ENCODE results near the gene ADGRL1.

ADGRL1 gene

DNA sequence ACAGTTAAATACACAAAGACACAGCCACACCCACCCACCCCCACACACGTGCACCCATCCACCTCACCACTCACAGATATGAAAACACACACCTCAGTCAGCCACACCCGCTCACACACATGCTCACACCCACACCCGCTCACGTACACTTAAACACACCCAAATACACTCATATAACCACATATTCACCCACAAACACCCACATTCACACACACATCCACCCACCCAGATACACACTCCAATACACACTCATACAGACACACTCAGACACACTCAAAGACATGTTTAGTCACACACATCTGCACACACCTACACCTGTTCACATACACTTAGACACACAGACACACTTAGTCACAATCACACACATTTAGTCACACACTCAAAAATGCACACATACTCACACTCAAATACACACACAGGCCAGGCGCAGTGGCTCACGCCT is 30.6 kb downstream of the ADGRL1 start:
- Histone ChIP-seq H3K27me3 (ENCODE audit: insufficient read depth, poor library complexity, severe bottlenecking) (no peaks in the 10 kb centered on the region), H3K4me3 (ENCODE audit: severe bottlenecking) (no peak overlapping the region), H3K9me3 (ENCODE audit: severe bottlenecking) (no peaks in the 10 kb centered on the region), H3K27ac (ENCODE audit: poor library complexity, severe bottlenecking) (no peak overlapping the region), H3K36me3 (ENCODE audit: low read depth) (no peaks in the 10 kb centered on the region), H3K4me1 (ENCODE audit: insufficient read depth, poor library complexity, severe bottlenecking) (no peaks in the 10 kb centered on the region)
- TF ChIP-seq, protein P1, sequence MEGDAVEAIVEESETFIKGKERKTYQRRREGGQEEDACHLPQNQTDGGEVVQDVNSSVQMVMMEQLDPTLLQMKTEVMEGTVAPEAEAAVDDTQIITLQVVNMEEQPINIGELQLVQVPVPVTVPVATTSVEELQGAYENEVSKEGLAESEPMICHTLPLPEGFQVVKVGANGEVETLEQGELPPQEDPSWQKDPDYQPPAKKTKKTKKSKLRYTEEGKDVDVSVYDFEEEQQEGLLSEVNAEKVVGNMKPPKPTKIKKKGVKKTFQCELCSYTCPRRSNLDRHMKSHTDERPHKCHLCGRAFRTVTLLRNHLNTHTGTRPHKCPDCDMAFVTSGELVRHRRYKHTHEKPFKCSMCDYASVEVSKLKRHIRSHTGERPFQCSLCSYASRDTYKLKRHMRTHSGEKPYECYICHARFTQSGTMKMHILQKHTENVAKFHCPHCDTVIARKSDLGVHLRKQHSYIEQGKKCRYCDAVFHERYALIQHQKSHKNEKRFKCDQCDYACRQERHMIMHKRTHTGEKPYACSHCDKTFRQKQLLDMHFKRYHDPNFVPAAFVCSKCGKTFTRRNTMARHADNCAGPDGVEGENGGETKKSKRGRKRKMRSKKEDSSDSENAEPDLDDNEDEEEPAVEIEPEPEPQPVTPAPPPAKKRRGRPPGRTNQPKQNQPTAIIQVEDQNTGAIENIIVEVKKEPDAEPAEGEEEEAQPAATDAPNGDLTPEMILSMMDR (IDR thresholded peaks at IDR 0.05; ENCODE audit: poor library complexity, severe bottlenecking) = no peak
- ATAC-seq (ENCODE audit: low read depth) (no peak), DNase-seq (ENCODE audit: low spot score) (no peak)

DNA sequence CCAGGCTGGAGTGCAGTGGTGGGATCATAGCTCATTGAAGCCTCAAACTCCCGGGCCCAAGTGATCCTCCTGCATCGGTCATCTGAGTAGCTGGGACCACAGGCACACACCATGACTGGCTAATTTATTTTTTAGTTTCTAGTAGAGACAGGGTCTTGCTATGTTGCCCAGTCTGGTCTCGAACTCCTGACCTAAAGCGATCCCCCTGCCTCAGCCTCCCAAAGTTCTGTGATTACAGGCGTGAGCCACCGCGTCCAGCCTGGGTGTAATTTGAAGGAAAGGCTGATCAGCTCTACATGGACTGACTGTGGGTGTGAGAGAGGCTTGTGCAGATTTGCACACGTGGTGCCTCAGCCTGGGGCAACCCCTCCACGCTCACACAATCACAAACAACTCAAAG is 31.1 kb downstream of the ADGRL1 start:
- Histone ChIP-seq H3K36me3 (ENCODE audit: low read depth) (no peaks in the 10 kb centered on the region), H3K4me3 (ENCODE audit: severe bottlenecking) (no peak overlapping the region), H3K27me3 (ENCODE audit: insufficient read depth, poor library complexity, severe bottlenecking) (no peaks in the 10 kb centered on the region), H3K9me3 (ENCODE audit: severe bottlenecking) (no peaks in the 10 kb centered on the region), H3K27ac (ENCODE audit: poor library complexity, severe bottlenecking) (no peak overlapping the region), H3K4me1 (ENCODE audit: insufficient read depth, poor library complexity, severe bottlenecking) (no peaks in the 10 kb centered on the region)
- DNase-seq (ENCODE audit: low spot score) (no peak), ATAC-seq (ENCODE audit: low read depth) (no peak)
- TF ChIP-seq, protein P1 (IDR thresholded peaks at IDR 0.05; ENCODE audit: poor library complexity, severe bottlenecking) = no peak

DNA sequence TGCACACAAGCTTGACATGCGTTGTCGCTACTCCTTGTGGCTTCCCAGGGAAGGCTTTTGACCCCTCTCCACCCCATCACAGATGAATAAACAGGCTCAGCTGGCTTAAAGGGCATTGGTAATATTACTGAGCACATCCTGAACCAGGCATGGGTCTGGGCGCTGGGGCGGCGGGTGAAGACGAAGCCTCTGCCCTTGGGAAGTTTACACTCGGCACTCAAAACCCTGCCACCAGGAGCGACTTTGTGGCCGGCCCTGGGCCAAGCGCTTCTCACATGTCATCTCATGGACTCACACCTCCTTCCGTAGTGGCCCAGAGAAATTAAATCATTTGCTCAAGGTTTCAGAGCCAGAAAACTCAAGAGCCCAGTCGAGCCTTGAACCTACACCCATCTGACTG is 37.0 kb downstream of the ADGRL1 start:
- H3K4me1 ChIP-seq (ENCODE audit: insufficient read depth, poor library complexity, severe bottlenecking) = no peaks in the 10 kb centered on the region
- no peaks in the 10 kb centered on the region for H3K9me3 ChIP-seq (ENCODE audit: severe bottlenecking)
- DNase-seq (ENCODE audit: low spot score) (no peak), ATAC-seq (ENCODE audit: low read depth) (no peak)
- H3K4me3 ChIP-seq (ENCODE audit: severe bottlenecking) = no peak overlapping the region
- TF ChIP-seq, protein P1 (IDR thresholded peaks at IDR 0.05; ENCODE audit: poor library complexity, severe bottlenecking) = no peak
- H3K36me3 ChIP-seq (ENCODE audit: low read depth) = no peaks in the 10 kb centered on the region
- no peaks in the 10 kb centered on the region for H3K27me3 ChIP-seq (ENCODE audit: insufficient read depth, poor library complexity, severe bottlenecking)
- no peak overlapping the region for H3K27ac ChIP-seq (ENCODE audit: poor library complexity, severe bottlenecking)

DNA sequence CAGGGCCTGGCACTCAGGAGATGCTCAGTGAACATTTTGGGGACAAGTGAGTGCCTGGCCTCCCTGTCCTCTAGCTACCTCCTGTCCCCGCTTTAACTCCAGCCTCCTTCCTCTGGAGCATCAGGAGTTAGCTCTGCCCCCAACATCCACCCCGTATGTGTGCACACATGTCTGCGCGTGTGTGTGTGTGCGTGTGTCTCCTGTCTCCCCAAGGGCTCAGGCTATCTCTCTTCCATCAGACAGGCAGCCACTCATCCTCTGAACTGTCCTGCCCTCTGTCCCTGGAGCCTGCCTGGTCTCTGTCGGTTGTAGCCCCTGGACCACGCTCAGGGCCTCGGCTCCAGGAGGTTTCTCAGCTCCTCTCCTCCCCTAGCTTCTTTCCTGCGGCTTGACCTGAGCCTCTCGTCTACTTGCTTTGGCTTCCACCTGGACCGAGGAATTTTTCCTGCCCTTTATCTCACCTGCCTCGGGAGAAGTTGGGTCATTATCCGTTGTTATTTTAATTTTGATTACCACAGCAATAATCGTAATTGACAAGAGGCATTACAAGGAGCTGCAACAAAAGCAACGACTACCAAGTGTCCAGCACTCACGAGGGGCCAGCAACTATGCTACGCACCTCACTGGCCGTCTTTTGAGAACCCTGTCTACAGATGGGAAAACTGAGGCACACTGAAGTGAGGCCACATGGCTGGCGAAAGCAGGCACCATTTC is 37.6 kb downstream of the ADGRL1 start:
- H3K9me3 ChIP-seq (ENCODE audit: severe bottlenecking) = no peaks in the 10 kb centered on the region
- TF ChIP-seq, protein P1 (IDR thresholded peaks at IDR 0.05; ENCODE audit: poor library complexity, severe bottlenecking) = no peak
- DNase-seq (ENCODE audit: low spot score) = no peak
- H3K4me1 ChIP-seq (ENCODE audit: insufficient read depth, poor library complexity, severe bottlenecking) = no peaks in the 10 kb centered on the region
- H3K27me3 ChIP-seq (ENCODE audit: insufficient read depth, poor library complexity, severe bottlenecking) = no peaks in the 10 kb centered on the region
- no peak overlapping the region for H3K27ac ChIP-seq (ENCODE audit: poor library complexity, severe bottlenecking)
- ATAC-seq (ENCODE audit: low read depth) = no peak
- H3K36me3 ChIP-seq (ENCODE audit: low read depth) = no peaks in the 10 kb centered on the region
- no peak overlapping the region for H3K4me3 ChIP-seq (ENCODE audit: severe bottlenecking)

DNA sequence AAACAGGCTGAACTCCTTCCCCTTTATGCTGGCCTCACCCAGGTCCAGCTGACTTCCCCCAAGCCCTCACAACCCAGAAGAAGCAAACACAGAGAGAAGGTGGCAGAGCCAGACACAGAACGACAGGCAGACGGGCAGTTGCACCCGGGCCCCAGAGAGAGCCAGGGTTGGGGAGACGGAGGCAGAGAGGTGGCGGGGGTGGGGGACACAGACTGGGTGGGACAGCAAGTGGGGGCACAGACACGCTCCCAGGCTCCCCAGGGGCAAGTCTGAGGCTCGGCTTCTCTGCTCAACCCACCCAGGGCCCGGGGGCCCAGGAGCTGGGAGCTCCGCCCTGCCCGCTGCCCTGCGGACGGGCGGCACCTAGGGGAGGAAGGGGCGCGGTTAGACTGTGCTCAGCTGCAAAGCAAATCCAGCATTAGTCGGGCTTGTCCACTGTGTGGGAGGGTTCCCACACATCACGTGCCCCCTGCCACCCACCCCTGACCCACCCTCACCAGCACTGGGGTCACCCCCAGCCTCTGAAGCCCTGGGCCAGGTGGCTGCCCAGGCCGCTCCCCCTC is 38.3 kb downstream of the ADGRL1 start:
- no peak for ATAC-seq (ENCODE audit: low read depth)
- Histone ChIP-seq H3K4me1 (ENCODE audit: insufficient read depth, poor library complexity, severe bottlenecking) (no peaks in the 10 kb centered on the region), H3K4me3 (ENCODE audit: severe bottlenecking) (no peak overlapping the region), H3K27ac (ENCODE audit: poor library complexity, severe bottlenecking) (no peak overlapping the region), H3K9me3 (ENCODE audit: severe bottlenecking) (no peaks in the 10 kb centered on the region), H3K36me3 (ENCODE audit: low read depth) (no peaks in the 10 kb centered on the region), H3K27me3 (ENCODE audit: insufficient read depth, poor library complexity, severe bottlenecking) (no peaks in the 10 kb centered on the region)
- TF ChIP-seq, protein P1 (IDR thresholded peaks at IDR 0.05; ENCODE audit: poor library complexity, severe bottlenecking) = no peak
- DNase-seq (ENCODE audit: low spot score) = no peak
